Activated naive CD4-positive, alpha-beta T cell treated with anti-CD3 and anti-CD28 coated beads, Interleukin-2, amount 50 U/mL, for 16 hours (primary cell): ENCODE results near the gene MRPL54.
"Not testable (repeated sequence)": the region's sequence is repeated elsewhere in the genome, so short reads cannot be mapped to it uniquely, and the experiment has no call there.

ENCODE experiments used
- DNase-seq: peaks from one replicate; pipeline ENCODE4 v3.0.0-alpha.2; 2020

MRPL54 gene

DNA sequence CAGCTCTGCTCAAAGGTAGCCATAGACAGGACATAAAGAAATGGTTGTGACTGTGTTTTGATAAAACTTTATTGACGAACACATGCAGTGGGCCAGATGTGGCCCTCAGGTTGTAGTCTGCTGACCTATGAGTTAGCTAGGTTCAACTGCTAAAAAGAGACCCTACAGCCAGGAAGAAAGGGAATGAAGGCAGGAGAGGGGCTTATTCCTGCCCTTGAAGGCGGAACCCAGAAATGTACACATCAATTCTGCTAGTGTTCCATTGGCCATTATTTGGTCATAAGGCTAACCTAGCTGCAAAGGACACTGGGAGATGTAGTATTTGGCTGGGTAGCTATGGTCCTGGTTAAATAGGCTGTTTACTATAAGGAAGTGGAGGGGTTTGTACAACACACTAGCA is 19.0 kb upstream of the MRPL54 start:
- no peak for DNase-seq

DNA sequence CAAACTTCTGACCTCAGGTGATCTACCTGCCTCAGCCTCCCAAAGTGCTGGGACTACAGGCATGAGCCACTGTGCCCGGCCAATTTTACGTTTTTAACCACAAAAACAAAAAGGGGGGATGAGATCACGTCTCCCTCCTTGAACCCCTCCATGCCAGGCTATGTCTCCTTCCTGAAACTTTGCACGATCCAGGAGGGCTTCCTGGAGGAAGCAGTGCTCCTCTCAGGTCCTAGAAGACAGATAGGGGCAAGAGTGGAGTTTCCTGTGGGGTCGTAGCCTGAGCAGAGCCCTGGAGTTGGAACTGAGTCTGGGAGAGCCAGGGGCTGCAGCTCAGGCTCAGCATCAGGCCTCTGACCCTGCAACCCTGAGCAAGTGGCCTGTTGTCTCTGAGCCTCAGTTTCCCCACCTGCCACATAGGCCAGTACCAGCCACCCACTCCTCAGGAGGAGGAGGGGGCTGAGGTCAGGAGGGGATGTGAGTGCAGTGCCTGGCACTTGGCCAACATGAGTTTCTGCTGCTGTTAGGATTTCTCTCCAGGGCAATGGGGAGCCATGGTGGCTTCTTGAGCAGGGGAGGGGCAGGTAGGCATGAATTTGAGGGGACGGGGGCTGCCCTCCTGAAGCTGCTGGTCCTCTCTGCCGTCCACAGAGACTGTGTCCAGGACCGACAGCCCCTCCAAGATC is 17.0 kb upstream of the MRPL54 start:
- DNase-seq: no peak

DNA sequence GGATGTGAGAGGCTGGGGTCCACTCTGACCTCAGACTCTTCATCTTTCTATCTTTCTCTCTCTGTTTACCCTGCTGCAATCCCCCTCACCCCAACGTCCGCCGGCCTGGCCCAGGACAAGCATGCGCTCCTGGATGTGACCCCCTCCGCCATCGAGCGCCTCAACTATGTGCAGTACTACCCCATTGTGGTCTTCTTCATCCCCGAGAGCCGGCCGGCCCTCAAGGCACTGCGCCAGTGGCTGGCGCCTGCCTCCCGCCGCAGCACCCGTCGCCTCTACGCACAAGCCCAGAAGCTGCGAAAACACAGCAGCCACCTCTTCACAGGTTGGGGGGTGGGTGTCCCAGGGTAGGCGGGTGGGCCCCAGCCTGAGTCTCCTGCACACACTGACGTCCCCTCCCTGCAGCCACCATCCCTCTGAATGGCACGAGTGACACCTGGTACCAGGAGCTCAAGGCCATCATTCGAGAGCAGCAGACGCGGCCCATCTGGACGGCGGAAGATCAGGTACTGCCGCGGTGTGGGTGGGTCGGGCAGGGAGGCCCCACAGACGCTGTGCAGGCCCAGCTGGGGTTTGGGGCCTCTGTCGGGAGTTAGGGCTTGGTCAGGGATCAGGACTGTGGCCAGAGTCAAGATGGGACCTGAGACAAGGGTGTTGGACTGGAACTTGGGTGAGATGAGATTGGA is 16.0 kb upstream of the MRPL54 start:
- DNase-seq: no peak

DNA sequence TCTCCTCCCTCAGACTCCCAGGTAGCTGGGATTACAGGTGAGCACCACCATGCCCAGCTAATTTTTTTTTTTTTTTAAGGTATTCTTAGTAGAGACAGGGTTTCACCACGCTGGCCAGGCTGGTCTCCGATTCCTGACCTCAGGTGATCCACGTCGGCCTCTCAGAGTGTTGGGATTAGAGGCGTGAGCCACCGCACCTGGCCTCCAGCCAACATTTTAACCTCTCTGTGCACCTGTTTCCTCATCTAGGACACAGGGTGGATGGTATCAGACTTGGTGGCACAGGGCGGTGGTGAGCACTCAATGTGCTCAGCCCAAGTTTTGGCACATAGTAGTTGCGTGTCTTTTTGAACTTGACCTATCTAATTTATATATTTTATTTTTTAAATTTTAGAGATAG is 13.5 kb upstream of the MRPL54 start:
- no peak for DNase-seq

DNA sequence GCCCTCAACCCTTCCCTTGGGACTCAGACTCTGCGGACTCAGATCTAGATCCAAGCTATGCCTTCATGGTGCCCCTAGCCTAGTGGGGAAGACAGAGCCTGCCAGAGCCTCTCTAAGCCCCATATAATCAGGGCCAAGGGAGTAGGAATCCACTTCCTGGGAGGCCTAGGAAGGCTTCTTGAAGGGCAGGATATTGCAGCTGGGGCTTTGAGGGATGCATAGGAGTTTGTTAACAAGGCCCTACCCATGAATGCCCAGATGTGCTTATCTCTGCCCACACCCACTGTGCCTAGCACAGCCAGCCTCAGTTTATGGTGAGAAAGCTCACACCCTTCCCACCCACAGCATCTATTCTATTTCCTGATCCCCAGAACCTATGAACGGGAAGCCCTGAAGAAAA is 12.3 kb upstream of the MRPL54 start:
- DNase-seq: no peak

DNA sequence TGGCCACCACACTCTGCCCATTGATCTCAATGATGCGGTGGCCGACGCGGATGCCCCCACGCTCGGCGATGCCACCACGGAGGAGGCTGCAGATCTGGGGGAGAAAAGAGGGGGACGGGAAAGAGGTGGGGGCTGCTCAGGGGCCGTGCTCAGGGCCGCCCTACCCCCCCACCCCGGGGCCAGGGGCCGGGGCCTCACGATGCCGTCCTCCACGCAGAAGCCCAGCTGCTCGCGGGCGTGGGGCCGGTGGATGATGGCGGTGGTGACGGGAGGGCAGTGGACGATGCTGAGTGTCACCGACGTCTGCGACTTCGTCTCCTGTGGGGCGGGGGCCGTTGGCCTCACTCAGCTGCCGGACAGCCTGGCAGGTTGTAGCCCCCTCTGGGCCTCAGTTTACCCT is 11.2 kb upstream of the MRPL54 start:
- no peak for DNase-seq

DNA sequence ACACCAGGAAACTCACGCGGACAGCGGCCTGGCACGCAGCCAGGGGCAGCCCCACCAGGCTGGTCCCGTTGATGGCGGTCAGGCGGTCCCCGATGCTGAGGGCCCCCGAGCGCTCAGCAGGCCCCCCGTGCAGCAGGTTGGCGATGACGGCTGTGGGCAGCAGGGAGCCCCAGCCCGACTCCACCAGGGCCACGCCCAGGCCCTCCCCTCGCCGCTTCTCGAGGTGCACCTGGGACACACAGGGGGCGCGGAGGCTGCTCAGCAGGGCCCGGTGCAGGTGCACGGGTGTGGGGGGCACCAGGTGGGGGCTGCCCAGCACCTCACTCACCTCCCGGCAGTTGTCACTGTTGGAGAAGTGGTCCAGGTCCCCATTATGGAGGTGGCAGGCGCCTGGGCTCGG is 10.0 kb upstream of the MRPL54 start:
- DNase-seq: no peak

DNA sequence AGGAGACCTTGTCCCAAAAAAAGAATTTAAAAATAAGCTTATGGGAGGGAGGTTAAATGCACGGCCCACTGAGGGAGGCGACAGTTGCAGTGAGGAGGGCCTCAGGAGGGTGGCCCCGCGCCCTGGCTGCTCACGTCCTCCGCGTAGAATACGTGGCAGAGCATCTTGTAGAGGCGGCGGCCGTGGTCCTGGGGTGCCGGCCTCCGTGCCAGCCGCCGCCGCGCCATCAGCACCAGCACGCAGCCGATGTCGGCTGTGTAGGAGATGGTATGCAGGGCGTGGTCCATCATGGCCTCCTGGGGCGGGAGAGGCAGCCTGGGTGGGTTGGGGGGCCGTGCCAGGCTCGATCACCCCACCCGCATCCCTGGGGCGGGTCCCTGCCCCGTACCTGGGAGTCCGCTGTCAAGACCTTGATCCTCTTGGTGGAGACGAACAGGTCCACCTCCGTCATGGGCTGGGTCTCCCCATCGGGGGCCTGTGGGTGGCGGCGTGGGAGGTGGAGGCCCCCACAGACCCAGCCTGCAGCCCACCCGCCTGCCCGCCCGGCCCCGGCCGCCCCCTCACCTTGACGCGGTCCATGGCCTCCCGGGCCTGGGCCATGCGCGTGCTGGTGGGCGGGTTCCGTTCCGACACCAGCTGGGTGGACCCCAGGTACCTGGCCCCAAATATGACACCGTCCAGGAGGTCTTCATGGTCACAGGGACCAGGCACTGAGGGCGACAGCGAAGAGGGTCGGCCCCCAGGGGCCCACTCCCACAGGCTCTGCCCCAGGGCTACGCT is 8.7 kb upstream of the MRPL54 start:
- no peak for DNase-seq

DNA sequence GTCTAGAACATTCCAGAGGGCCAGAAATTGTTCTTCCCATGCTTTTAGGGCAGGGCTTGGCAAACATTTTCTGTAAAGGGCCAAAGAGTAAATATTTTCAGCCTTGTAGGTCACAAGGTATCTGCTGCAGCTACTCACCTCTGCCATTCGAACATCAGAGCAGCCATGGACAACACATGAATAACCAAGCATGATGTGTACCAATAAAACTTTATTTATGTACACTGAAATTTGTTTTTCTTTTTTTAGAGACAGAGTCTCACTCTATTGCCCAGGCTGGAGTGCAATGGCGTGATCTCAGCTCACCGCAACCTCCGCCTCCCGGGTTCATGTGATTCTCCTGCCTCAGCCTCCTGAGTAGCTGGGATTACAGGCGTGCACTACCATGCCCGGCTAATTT is 4.8 kb upstream of the MRPL54 start:
- DNase-seq: not testable (repeated sequence)

DNA sequence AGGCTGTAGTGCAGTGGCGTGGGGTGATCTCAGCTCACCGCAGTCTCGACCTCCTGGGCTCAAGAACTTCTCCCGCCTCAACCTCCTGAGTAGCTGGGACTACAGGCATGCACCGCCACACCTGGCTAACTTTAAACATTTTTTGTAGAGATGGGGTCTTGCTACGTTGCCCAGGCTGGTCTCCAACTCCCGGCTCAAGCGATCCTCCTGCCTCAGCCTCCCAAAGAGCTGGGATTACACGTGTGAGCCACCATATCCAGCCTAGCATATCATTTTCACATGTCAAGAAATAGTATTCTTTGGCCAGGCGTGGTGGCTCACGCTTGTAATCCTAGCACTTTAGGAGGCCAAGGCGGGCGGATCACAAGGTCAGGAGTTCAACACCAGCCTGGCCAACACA is 4.2 kb upstream of the MRPL54 start:
- not testable (repeated sequence) for DNase-seq

DNA sequence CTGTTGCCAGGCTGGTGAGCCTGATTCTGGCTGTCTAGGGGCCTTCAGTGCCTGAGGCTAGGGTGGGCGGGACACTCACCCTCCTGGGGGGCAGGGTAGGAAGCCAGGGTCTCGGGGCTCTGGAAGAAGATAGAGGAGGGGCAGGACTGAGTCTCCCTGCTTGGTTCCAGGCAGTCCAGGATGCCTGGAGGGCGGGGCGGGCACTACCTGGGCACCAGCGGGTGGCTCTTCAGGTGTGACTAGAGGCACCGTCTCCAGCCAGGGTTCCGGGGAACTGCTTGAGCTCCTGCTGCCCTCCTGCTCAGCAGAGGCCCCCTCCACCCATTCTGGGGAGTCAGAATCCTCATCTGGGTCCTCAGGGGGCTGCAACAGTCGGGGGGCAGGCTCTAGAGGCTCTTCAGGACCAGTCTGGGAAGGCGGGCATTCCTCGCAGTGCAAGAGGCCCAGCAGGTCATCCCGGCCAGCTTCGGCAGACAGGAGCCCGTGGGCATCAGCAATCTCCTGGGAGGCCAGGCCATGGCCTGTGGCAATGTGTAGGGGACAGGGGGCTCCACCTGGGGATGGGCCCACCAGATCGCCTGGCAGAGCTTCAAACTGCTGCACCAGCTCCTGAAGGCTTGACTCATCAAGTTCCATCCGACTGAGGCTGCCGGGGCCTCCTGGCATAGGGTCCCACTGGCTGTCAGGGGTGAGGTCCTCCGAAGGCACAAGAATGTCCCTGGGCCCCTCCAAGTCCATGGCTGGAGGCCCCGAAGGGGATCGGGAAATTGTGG is 2.8 kb upstream of the MRPL54 start:
- no peak for DNase-seq

DNA sequence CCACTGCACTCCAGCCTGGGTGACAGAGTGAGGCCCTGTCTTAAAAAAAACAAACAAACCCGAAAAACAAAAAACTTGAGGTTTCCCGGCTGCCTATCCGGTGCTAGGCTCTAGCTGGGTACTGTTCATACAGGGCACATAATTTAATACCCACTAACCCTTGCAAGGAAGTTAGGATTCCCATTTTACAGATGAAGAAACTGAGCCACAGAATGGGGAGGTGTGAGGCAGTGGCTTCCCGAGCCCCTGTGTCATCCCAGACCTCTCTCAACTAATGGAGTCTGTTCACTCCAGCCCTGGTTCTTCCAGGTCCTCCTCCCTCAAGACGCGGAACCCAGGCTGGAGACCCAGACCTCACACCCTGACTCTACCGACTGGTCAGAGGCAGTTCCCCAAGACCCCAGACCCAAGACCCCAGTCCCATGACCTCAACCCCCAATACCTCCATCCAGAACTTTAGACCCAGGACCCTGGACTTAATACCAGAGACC is 1.6 kb upstream of the MRPL54 start:
- no peak for DNase-seq

DNA sequence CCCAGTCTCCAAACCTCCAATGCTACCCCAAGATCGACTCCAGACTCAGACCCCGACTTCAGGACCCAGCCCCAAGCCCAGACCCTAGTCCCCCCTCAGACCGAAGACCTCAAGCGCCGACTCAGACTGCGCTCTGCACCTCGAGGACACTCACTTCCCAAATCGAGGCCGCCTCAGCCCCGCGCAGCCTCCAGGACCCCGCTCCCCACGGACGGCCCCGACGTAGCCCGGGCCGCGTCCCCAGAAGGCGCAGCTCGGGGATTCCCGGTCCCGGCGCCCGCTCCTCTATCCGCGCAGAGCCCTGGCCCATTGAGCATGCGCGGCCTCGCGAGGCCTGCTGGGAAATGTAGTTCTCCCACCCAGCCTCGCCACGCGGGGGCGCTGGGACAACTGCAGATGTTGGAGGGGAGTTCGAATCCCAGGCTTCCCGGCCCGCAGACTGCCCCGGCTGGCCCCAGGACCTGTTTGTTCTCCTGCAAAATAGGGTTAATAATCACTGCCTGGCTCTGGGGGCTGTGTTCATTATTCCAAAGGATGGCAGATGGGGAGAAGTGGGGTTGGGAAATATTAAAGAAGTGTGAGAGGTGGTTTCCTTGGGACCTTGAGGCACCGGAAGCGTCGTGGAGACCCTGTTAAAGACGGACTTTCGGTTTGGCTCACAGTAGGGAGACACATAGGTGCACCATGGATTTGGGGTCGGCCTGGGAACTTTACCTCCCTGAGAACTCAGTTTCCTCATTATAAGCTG is 926 bp upstream of the MRPL54 start, which contains the start of gene APBA3:
Gene APBA3, minus strand, starts transcription at position 311 of the 748 bp plus-strand sequence. CDS start 1,428 bp downstream, outside the sequence.
- DNase-seq: peak; percentile 95

DNA sequence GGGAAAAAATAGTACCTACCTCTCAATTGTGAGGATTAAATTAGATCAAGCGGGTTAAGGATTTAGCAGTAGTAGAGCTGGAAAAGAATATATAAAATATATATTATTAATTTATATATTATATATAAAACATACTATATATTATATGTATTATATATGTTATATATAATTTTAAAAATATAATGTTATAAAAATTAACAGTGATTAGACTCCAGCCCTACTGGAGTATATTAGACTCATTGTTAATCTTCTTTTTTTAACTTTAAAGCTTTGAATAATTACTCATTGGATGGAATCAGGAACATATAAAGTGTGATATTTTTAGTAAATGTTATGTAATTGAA is 380 bp upstream of the MRPL54 start:
- no peak for DNase-seq

DNA sequence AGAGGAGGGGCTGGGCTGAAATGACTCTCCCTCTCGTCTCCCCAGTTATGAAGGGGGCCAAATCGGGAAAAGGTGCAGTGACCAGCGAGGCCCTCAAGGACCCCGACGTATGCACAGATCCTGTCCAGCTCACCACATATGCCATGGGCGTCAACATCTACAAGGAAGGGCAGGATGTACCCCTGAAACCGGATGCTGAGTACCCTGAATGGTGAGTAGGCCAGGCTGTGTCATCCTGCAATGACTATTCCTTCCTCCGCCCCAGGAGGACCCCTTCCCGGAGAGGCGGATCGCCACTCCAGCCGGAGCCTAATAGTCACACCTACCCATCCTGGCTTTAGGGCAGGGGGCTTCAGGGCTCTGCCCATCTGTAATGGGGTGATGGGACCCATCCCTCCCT is 2.6 kb downstream of the MRPL54 start:
- no peak for DNase-seq

DNA sequence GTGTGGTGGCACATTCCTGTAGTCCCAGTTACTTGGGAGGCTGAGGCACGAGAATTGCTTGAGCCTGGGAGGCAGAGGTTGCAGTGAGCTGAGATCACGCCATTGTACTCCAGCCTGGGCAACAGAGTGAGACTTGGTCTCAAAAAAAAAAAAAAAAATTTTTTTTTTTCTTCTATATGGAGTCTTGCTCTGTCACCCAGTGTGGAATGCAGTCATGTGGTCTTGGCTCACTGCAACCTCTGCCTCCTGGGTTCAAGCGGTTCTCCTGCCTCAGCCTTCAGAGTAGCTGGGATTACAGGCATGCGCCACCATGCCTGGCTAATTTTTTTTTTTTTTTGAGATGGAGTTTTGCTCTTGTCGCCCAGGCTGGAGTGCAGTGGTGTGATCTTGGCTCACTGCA is 3.3 kb downstream of the MRPL54 start:
- not testable (repeated sequence) for DNase-seq

DNA sequence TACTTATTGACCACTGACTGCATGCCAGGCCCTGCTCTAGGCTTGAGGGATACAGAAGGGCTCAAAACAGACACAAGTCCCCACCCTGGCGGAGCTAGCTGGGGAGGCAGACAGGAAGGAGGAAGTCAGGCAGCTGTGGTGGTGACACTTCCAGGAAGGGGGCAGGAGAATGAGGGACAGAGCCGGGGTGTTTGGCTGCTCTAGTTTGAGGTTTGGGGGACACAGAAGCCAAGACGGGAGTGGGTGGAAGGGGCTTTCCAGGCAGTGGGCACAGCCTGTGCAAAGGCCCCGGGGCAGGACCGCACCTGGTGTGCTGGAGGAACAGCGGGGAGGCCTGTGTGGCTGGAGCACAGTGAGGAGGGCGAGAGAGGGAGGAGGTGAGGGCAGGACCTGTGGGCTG is 4.0 kb downstream of the MRPL54 start:
- no peak for DNase-seq

DNA sequence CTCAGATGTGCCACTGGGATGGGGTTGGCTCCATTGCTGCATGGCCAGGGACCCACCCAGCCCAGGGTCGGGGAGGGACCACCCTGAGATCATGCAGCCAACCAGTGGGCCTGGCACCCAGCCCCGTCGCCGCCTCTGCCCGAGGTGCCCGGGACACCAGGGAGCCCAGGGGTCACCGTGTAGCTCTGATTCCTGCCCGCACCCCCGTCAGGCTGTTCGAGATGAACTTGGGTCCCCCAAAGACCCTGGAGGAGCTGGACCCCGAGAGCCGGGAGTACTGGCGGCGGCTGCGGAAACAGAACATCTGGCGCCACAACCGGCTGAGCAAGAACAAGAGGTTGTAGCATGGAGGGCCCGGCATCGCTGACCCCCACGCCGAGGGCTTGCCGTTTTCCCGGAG is 4.6 kb downstream of the MRPL54 start:
- no peak for DNase-seq

DNA sequence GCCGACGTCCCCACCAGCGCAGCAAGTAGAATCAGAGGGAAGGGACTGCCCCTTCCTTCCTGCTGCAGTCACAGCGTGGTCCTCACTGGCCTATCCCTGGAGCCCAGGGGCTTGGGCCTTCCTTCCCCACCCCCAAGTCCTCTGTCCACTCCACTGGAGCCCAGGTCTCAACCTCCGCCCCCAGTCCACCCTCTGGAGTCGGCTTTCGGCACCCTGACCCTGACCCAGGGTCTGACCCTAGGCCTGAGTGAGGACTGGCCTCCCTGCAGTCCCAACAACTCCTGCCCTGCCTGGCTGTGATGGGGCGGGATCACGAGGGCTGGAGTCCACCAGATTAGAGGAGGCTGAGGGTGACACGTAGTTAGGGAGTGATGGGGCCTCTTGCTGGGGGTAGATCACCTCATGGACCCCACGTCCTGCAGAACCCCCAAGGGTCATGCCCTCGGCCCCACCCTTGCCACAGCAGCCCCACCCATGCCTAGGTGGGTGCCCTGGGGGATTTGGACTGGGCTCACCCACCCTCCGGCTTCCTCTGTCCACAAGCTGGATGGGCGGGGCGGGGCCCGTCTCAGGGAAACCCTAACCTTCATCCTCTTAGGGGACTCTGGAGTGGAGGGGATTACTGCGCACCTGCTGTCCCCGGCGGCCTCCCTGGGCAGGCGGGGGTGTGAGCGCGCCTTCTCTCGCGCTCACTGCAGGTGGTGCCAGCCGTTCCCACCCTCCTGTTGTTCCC is 5.7 kb downstream of the MRPL54 start:
- no peak for DNase-seq

DNA sequence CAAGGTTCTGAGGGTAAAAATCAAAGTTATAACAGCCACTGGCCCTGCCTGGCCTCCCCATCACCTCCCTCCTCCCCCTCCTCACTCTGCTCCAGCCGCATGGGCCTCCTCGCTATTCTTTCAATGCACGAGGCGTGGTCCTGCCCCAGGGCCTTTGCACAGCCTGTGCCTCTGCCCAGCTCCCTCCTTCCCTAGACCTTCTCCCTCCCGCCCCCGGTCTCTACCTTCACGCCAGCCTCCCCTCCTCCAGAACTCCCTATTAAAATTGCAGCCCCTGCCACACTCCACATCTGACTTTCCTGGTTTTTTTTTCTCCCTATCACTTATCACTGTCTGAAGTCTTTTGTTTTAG is 6.2 kb downstream of the MRPL54 start:
- no peak for DNase-seq

DNA sequence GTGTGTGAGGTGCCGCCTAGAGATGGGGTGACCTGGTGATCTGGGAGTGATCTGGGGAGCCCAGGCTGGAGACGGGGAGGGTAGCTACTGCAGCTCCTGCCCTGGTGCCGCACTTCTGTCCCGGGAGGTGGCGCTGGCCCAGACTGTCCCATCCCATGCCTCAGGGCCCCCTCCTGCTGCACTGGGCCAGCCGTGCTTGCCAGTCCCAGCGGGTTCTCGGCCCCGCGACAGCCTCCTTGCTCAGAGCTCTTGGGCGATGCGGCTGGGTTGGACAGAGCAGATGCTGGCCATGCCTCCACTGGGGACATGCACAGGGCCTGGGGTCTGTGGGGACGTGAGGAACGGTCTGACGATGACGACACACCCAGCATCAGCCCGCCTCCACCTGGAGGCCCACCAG is 7.0 kb downstream of the MRPL54 start:
- DNase-seq: no peak
